Suprapubic skin (tissue), 4 donors: Measurements from ENCODE around the gene WNT8B.

Experiments used
- POLR2A ChIP-seq, 2 donors: fragments of 450-650 bp; IDR thresholded peaks; one replicate each; pipeline ENCODE4 v1.6.1; 2017; ENCODE audit warnings: antibody characterized with exemption in 2 of 2, mild to moderate bottlenecking in 2 of 2, moderate library complexity in 2 of 2
- POLR2AphosphoS5 ChIP-seq, 3 donors: sonication (generic); formaldehyde crosslinking; IDR thresholded peaks; one replicate each; pipeline ENCODE4 v1.6.1; 2017; ENCODE audit warnings: antibody characterized with exemption in 3 of 3

DNA sequence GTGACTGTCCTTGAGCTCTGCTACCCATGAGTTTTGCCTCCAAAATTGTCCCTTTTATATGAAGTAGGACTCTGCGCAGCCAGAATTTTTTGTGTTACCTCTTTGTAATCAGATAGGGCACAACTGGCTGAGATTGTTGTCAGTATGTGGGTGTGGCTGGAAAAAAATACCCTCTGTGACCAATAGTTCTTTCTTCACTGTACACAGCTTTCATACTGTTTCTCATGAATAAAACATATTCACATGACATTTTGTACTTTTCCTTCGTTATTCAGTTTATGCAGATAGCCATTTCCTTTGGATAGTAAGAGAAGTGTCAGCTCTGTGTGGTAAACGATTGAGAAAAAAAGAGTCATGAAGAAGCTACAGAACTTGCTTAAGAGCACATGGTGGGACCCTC lies 49.6 kb upstream of the WNT8B start:
- no peak for TF ChIP-seq POLR2A (IDR thresholded peaks at IDR 0.05)
- TF ChIP-seq POLR2AphosphoS5 (IDR thresholded peaks at IDR 0.05), result no peak
